GM19328 (cell line): Measurements from ENCODE around the gene RAPGEF6.

ENCODE experiments used
- ATAC-seq: cut with Tn5 transposase; IDR thresholded peaks from one replicate; pipeline ENCODE4 v1.9.1; 2021; ENCODE audit warnings: mild to moderate bottlenecking, moderate library complexity; ENCODE audit not compliant: unreplicated experiment

Gene RAPGEF6

DNA sequence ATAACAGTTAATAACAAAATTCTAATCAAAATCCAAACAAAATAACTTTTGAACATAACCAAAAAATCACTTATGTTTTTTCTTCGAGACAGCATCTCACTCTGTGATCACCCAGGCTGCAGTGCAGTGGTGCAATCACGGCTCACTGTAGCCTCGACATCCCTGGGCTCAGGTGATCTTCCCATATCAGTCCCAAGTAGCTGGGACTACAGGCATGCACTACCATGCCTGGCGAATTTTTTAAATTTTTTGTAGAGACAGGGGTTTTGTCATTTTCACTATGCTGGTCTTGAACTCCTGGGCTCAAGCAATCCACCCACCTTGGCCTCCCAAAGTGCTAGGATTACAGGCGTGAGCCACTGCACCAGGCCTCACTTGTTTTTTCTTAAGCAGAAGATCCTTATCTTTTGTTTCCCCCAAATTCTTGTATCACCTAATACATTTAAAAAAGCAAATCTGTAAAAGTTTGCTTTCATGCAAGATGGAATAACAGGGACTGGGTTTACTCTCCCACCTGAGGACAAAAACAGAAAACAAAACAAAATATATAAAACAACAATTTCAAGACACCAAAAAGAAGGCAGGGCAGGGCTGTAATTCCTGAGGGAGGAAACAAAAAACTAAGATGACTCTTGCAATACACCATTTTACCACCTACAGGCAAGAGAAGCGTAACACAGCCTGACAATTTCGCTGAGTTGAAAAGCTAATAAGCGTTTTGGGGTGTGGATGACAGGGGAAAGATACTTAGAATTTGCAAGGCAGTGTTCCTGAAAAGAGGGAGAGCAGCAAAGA, 71.4 kb downstream of the RAPGEF6 start:
- no peak for ATAC-seq

DNA sequence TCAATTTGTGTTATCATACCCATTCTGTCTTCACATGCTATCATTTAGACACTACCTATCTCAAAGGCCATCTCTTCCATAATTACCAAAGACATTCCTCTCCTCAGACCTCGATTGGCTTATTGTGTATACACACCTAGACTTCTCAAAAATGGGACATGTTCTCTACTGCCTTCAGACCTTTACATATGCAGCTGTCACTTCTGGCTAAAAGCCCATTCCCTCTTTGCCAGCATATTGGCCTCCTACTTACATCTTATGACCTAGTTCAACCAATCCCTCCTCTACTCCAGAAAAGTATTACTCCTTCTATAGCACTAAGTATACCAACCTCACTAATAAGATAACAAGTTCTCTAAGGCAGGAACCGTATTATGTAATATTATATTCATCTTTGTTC, 84.4 kb downstream of the RAPGEF6 start:
- no peak for ATAC-seq

DNA sequence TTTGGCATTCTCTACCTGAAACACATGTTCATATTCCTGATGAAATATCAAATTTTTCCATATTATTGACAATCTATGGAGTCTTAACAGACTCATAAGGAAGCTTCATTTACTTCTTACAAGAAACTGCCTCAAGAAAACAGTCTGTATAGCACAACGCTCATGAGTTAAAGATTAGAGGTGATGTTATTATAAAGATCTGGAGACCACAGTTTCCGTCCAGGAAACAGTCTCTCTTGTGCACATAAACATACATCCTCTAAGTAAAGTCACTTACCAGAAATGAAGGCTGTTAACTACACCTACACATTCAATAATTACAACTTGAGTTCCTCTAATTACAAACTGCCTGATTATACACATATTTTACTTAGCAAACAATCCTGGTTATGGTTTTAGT, 86.9 kb downstream of the RAPGEF6 start:
- ATAC-seq, result no peak

DNA sequence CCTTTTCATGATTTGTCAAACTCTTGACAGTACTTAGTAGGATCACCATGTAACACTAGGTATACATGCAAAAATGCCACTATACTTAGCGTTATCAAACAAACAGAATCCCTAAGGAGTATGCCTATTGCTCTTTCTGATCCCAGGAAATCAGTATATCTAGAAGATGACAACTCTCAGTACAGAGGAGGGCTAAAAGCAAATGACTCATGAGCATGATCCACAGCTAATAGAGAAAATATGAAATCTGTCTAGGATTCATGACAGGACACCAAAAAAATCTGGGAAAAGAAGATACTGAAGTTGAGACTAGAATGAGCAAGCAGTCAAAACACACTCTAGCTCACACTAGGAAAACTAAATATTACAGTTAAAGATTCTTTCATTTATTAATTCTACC, 89.2 kb downstream of the RAPGEF6 start:
- ATAC-seq, result no peak

DNA sequence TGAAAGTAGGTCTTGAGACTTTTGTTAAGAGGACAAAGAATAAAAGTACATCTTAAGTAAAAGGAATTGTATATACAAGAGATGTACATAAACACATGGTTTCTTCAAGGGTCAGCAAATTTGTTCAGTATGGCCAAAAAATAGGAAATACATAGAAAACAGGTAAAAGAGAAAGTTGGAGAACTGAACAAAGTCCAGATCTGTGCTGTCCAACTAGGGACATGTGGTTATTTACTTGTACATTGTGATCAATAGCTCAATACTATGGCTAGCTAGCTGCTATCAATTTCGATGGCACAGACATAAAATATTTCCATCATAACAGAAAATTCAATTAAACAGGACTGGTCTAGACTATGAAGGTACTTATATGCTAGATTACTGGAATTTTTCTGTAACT, 92.3 kb downstream of the RAPGEF6 start:
- no peak for ATAC-seq

DNA sequence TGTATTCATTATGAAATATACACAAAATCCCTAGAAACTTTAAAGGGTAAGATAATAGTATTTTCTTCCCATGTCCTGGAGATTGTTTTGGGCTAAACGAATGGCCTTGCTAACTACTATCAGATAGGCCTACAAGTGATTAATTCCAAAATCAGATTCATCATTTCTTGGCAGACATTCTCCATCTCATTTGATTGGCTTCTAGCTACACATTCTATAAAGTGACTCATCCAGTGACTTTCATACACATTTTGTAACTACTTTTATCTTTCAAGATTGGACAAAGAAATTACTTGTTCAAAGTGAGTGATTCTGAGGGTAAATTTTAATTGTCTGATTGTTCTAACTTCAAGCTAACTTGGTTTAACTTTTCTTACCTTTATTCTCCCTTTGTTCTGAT, 93.3 kb downstream of the RAPGEF6 start:
- ATAC-seq, result no peak

DNA sequence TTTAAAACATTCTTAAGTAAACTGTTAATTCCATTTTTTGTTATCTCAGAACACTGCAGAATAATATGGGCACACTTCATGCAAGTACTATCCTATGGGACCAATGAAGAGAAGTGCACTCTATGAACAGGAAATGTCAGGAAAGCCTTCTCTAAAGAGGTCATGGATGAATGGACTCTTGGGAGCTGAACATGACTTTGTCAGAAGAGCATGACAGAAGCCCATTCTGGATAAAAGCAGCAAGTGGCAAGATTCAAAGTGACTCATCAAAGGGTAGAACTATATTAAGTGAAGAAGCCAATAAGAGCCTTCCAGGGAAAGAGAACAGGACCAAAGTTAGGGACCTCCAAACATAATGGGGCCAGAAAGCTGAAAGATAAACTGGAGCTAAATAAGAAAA, 94.0 kb downstream of the RAPGEF6 start:
- ATAC-seq, result no peak

DNA sequence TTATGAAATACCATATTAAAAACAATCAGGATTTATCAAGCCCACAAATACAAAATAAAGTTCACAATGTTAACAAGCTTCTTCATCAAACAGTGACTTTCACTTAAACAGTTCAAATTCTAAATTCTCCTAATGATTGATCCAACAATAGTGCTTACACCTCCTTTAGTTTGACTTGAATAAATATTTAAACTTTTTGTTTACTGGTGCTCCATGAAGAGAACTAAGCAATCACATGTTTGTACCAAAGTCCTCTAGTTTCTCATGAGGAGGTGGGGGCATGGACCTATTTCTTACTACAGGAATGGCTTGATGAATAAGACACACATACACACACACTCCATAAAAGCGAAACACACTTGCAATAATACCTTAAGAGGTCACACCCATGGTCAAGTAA, 95.8 kb downstream of the RAPGEF6 start:
- ATAC-seq, result no peak

DNA sequence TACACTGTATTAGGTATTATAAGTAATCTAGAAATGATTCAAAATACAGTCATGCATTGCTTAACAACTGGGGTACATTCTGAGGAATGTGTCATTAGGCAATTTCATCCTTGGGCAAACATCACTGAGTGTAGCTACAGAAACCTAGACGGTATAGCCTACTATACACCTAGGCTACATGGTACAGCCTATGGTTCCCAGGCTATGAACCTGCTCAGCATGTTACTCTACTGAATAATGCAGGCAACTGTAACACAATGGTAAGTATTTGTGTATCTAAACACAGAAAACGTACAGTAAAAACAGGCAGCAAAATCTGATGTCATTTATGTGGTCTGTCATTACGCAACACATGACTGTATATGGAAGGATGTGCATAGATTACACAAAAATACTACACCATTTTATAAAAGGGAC, 96.8 kb downstream of the RAPGEF6 start:
- no peak for ATAC-seq

DNA sequence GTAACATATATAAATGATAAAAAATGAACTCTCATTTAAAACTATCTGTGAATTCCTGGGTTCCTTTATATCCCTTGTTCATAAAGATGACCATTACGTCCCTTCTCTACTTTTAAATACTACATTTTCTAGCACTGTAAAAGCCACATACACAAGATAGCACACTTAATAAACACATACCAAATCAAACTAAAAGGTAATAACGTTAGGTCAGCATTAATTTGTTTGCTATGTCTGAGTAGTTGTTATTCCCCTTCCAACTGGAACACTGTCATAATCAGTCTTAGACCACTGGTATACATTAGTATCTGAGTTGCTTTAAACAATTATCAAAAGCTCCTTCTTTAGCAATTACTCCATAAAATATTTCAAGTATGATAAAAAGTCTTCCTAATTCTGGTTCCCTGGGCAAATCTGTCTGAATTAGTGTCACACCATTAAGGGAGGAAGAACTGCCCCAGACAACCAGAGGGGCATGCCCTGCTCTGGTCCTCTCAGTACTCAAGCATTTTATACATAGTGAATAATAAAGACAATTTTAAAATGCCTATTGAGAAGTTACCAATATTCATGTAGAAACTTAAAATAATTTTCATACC, 98.1 kb downstream of the RAPGEF6 start:
- ATAC-seq, result no peak

DNA sequence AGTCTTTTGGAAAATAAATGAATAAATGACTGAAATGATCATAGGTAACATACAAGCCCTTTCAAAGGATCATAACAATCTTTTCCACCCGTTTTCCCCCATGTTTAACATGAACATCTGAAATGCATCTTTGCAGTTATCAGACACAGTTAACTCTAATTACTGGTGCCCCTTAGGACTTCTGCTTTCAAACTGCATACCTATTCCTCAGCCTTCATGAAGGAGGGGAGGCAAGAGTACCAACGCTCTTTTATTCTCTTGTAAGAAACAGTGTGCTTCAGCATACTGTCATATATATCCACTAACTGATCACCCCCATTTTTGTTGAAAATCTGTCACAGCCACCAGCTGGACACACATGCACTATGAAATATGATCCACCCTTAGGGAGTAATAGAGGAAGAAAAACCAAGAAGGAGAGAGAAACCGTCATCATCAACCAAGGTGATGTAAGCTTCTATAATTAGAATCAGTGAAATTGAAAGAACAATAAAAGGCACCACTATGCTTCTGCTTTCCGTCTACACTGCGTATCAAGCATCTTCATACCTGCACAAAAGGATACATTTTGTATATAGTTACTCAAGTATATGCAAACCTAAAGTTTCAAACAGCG, 98.7 kb downstream of the RAPGEF6 start:
- ATAC-seq, result peak; percentile 96

DNA sequence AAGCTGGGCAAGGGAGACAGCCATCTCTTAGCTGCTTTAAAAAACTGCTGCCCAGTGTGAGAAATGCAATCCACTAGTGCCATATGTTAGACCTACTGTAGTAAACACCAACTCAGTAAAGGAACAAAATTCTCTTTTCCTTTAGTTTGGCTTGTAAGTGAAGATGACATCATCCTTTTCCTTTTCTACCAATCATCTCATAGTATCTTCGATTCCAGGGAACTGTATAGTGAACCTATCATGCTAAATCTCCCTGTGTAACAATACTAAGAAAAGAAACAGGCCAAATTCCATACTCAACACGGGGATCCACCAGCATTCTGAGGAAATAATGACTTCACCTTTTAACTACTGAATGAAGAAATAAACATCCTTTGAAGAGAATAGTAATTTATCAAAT, 100.1 kb downstream of the RAPGEF6 start:
- no peak for ATAC-seq

DNA sequence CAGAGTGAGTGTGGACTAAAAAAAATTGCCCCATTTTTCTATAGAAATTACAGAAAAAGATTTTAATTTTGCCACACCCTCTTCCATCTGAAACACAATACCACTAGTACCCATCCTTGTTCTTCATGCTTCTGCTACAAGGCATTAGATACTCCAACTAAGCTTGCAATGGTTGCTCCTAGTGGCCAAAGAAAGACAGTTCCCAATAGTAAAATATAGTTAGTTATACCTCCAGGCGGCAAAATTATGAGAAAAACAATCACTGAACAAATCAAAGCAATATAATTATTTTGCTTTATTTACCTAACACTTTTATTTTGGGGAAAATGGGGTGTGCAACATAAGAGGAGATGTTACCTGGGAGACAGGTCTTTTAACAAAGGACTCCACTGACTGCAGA, 101.2 kb downstream of the RAPGEF6 start:
- ATAC-seq, result no peak

DNA sequence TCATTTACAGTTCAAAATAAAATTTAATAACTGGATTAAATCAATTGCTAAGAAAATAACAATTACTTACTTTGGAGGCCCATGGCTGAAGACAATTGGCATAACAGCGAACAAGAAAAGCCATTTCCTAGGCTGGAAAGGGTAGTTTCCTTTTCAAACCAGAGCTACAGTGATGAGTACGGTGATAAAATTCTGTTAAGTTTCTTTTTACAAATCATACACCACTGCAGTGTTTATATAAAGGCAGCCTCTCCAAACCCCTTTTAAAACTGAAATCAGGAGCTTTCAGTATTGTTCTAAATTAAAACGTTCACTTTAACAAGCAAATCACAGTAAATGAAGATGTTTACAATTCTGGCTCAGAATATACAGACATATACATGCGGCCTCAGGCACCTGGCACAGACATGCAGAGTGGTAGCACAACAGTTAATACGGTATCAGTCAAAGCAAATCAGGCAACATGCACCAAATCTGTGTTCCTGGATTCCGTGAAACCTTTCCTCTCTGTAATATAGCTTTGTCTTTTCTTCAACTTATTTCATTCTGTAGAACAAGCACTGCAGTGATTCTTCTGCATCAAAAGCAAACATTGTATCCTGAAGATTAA, 102.9 kb downstream of the RAPGEF6 start:
- no peak for ATAC-seq

DNA sequence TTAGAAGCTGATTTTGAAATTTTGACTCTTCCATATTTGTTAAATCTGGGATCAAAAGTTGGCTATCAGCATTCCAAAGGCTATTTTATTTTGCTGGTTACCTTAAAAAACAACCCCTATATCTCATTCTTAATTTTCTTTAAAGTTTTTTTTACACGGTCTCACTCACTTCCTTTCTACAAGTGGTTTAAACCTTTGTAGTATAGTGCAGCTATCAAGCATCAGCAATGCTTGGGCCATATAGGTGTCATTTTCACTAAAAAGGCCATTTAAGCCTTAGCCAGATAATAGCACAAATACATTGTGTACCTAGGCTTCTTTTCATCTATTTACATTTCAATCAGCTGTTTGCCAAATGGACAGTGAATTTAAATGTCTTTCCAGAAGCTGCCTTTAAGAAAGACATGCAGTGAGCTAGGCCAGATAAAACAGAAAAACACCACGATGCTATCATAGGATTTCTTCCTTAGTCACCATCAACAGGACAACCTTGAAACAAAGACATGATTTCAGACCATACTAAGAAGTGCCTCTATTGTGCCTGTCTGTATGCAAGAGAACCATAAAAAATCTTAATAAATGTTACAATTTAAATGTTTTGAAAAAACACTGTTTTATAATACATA, 104.2 kb downstream of the RAPGEF6 start:
- no peak for ATAC-seq

DNA sequence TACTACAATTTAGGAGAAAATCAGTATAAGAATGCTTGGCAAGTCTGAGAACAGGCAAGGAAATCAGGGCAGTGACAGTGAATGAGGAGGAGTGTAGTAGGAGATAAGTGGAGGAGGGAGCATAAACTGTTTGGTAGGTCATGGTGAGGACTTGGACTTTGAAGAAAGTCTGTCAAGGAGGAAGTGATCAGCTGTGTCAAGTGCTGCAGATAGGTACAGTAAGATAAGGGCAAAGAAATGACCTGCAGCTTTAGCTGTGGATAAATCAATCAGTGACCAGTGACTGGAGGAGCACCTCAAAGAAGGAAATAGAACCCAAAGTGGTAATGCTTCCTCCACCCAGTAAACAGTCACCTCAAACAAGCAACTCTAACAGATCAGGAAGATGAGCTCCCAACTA, 106.3 kb downstream of the RAPGEF6 start:
- ATAC-seq, result no peak

DNA sequence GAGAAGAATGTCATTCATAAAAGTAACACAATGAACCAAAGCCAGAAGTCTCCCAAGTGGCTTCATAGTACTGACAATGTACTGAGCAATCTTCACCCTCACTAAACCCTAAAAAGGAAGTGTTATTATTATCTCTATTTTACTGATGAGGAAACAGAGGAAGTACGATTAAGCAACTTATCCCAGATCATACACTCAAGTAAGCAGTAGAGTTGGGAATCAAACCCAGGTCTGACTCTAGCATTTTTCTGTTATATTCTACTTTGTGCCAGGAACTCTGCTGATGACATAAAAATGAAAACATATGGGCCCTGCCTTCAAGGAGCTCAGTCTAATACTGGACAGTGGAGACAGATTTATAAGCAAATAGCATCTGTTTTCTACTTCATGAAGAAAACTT, 109.2 kb downstream of the RAPGEF6 start:
- ATAC-seq, result no peak

DNA sequence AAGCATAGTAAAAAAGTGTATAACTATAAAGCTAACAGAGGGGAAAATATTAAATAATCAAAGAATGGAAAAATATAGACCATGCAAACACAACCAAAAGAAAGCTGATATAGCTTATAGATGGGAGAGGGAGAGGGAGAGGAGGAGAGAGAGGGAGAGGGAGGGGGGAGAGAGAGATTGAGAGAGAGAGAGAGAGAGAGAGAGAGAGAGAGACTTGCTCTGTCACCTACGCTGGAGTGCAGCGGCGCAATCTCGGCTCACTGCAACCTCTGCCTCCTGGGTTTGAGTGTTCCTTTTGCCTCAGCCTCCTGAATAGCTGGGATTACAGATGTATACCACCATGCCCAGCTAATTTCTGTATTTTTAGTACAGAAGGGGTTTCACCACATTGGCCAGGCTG, 110.6 kb downstream of the RAPGEF6 start:
- ATAC-seq, result no peak

DNA sequence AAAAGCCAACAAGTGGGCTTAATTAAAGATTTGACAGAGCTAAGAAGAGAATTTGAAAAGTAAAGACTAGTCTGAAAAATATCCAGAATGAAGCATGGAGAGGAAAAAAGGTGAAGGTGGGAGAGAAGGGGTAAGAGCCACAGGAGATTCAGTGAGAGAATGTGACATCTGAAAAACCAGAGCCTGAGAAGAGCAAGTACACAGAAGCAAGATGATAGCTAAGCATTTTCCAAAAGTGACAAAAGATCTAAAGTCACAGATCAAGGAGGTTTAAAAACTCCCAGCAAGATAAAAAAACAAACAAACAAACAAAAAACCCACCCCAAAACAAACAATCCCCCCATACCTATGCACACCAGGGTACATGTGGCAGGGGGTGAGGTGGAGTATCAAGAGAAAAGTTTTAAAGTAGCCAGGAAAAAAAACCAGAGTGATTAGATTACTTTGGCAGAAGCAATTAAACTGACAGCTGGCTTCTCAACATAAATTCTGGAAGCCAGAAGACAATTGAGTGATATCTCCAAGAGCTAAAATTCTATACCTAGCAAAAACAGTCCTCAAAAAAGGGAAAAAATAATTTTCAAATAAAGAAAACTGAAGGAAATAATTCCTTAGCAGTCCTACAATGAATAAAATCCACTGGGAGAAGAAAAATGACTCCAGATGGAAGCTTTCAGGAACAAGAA, 111.4 kb downstream of the RAPGEF6 start:
- ATAC-seq, result no peak

DNA sequence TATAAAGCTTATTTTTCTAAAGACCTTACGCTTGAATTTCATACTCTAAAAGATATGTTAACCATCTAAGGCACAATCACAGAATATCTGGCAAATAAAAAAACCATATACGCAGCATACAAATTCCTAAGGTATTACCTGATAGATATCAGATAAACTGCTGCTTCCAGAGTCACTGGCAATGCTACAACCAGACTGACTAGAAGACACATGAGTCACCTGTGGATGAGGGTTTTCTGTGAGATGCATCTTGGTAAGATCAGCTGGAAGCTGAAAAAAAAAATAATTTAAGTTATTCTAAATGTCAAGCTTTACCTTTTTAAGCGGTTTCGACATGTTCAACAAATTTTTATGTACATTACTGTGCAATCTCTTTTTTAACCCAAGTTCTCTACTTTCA, 113.8 kb downstream of the RAPGEF6 start:
- ATAC-seq, result no peak

DNA sequence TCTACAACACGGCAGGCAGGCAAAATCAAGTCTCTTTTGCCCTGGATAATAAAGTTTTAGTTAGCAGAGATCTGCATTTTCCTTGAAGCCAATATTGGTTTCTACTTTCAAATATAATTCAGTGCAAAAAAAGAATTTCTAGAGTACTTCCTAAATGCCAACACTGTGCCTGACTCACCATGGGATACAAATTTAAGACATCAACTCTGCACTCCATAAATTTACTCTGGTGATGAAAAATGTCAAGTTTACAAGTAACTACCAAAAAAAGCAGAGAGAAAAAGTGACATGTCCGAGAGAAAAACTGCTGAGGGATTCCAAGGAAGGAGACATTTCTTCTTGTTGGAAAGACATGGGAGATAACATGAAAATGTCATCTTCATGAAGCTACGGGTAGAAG, 119.7 kb downstream of the RAPGEF6 start:
- ATAC-seq, result no peak
